ENCODE data around the gene PSAP.

PSAP gene

DNA sequence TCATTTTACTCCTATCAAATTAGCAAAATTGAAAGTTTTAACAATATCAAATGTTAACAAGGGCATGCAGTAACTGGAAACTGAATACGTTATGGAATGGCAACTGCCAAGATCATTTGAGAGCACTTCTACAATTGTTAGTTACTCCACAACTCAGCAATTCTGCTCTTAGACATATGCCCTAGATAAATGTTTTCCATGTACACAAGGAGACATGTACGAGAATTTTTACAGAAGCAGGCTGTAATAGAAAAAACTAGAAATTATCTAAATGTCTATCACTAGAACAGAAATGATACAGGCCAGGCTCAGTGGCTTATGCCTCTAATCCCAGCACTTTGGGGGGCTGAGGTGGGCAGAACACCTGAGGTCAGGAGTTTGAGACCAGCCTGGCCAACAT, 7.0 kb downstream of the PSAP start:
- DNase-seq: no peak

DNA sequence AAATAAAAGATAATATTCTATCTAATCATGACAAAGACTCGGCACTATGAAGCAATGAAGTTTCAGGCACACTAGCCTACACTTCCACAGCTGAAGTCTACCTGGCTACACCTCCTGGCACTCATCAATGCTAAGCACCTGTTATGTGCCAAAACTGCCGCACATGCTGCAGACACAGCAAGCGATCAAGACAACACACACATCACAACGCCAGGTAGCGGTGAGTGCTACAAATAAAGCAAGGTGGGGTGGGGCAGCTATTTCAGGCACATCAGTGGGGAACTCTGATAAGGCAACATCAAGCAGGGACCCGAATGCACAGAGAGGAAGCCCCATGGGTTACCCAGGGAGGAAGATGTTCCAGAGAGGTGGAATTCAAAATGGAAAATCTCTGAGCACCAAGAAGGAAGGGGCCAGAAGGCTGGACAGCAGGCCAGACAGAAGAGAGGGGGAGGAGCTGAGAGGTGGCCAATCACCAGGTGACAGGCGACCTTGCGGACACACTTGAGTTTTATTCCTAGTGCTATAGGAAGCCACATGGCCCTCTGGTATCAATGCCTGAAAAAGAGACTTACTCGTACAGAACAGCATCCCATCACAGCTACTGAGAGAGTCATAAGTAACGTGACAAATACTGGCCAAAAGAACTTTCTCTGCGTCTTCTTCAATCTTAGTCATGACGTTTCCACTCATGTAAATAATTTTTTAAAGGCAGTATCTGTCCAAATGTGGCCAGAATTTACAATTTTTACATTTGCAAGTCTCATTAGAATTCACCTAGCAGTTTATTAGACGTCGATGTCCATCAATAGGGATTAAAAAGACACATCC, 8.0 kb downstream of the PSAP start:
- no peak for DNase-seq

GRCh38 chr10:71842422-71842821, 8.6 kb downstream of the PSAP start:
- DNase-seq: no peak

DNA sequence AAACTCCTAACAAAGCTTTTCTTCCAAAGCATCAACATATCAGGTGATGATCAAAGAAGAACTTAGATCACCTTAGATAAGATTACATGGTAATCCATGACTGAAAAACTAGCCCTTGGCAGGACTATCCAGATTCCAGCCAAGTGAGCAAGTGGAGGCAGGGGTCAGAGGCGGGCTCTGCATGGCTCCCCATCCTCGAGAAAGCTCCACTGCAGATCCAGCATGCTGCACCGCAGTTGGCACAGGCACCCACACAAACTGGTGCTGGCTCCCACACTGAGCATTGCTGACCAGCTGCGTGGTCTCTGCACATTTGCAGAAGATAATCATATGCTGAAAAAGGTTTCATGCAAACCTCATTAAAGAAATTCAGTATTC, 10.1 kb downstream of the PSAP start:
- DNase-seq: no peak

GRCh38 chr10:71840177-71840957, 10.7 kb downstream of the PSAP start:
- DNase-seq: no peak

GRCh38 chr10:71838264-71839211, 12.5 kb downstream of the PSAP start:
- peak; percentile 41 for DNase-seq

- DNase-seq: peak; percentile 39
Measured at GRCh38 chr10:71837098-71837827, 13.8 kb downstream of the PSAP start.

DNA sequence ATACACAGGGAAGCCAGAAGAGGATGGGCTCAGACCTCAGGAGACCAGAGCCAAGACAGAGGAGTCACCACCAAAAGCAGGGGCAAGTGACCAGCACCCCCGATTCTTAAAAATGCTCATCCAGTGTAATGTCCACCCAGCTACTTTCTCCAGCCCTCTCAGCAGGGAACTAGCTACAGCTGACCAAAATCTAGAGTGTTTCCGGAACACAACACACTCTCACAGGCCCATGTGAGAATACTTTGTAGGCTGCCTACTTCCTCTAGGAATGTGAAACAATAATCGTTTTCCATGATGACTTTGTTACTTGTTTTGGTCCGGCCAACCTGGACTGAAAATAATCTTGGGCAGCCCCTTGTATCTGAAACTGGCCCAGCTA, 14.5 kb downstream of the PSAP start:
- peak; percentile 53 for DNase-seq

DNA sequence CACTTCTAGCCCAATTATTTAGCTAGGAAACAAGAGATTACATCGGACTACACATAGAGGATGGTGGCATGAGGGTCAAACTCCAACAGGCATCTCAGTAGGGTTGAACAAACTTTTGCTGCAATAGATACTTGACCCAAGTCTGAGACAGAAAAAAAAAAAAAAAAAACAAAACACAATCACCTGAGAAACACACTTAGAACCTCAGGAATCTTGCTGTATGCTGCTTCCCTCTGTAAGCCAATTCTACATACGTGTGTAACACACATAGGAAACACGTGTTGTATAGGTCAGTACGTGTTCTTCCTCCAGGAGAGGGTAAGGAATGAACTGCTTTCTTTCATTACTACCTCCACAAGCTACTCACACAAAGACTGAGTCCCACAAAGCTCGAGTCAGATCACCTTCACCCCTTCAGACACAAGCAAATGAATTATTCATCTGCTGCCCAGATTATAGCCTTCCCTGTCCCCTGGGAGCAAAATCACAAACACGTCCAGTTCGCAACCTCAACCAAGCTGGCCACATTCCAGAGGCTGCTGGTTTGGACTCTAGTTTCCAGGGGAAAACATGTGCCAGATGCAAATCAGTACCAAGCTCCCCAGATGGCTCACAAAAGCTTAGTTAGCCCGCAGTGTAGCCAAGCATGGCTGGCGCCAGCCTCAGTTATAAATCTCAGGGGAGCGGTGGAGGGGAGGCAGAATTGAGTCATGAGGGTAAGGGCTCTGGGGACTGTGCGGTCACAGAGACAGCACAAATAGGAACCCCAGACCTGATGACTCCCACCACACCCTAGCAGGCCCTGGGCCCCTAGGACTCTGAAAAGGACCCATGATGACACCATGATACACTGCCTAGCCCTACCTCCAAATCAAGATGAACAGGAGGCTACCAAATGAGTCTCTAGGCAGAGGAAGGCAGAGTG, 15.1 kb downstream of the PSAP start:
- no peak for DNase-seq

DNA sequence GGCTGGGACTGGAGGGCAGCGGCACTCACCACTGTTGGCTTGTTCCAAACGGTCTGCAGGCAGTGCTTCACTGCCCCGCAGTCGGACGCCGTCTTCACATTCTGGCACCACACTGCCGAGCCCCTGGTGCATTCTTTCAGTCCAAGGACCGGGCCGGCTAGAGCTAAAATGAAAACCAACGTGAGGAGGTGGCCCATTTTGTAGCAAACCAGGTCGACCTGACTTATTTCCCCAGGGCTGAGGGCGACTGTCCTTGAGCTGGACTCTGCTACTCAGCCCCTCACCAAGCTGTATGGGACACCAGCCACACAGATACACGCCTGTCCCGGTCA, 16.7 kb downstream of the PSAP start:
- DNase-seq: no peak

DNA sequence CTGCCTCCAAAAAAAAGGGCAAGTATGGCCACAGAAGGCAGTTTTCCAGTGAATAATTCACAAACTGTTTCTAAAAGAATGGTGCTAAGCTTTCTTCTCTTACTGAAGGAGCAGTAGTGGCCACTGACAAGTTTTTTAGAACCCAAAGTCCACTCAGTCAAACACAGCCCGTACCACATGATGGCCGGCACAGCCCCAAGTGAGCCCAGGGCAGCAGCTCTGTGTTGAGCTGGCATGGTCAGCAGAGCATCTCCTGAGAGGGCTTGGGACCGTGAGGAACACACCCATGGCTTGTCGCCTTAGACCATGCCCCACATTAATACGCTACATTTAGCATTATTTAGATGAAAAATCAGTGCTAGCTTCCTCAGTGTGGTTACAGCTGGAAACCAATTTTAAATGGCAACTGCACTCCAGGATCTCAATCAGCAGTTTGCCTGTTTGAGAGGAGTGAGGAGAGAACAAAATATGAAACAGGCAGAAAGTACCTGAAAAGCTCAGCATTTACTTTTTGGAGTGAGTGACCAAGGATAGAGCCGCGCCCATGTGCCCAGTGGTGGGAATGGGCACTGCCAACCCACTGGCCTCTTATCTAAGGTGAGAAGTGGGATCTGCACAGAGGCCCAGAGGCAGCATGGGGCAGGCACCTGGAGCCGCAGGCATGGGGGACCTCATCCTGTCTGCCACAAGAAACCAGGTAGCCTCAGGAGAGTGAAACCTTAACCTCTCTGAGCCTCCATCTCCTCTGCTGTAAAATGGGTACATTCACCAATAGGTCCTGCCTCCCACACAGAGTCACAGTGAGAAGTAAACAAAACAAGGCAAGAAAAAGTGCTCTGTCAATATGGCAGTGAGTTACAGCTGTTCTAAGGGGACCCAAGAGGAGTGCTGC, 17.4 kb downstream of the PSAP start:
- DNase-seq: no peak

DNA sequence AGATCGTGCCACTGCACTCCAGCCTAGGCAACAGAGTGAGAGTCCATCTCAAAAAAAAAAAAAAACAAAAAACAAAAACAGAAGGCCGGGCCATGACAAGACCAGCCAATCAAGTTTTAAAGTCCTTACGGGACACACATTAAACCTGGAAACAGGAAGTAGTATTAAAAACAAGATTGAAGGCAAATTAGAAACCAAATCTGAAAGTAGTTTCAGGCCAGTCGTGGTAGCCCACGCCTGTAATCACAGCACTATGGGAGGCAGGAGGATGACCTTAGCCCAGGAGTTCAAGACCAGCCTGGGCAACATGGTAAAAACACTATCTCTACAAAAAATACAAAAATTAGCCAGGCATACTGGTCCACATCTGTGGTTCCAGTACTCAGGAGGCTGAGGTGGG, 18.1 kb downstream of the PSAP start:
- DNase-seq: peak; percentile 81

DNA sequence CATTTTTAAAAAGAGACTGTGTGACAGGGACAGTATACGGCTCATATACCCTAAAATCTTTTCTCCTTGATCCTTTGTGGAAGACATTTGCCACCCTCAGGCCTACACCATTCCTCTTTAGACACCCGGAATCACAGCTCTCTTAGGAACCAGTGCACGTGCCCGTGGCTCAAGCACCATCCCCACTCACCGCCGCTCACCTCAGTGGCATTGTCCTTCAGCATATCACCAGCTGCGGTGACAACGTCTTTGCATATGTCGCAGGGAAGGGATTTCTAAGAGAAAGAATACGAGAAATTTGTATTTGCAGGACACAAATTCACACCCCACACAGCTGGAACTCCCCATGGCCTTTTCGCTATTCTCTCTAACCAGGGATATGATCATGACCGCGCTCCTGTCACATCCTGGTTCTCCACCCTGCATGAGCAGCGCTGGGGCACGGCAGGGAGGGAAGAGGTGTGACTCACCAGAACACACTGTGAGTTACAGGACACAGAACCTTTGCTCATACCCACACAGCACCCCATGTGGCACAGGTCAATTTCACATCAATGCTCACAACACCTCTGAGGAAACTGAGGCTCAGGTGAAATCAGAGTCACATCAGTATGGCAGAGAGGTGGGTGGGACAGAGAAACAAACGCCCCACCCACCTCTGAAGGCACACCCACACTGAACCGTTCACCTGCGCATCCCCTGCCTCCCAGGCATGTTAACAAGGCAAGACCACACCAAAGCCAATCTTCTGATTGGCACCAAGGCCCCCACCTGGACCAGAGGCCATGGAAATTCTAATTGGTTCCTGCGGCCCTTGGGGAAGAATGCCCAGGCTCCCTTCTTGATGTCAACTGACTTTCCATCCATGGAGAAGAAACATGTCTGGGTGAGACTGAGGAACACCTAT, 19.2 kb downstream of the PSAP start:
- peak; percentile 62 for DNase-seq

GRCh38 chr10:71830726-71831125, 20.3 kb downstream of the PSAP start:
- no peak for DNase-seq

DNA sequence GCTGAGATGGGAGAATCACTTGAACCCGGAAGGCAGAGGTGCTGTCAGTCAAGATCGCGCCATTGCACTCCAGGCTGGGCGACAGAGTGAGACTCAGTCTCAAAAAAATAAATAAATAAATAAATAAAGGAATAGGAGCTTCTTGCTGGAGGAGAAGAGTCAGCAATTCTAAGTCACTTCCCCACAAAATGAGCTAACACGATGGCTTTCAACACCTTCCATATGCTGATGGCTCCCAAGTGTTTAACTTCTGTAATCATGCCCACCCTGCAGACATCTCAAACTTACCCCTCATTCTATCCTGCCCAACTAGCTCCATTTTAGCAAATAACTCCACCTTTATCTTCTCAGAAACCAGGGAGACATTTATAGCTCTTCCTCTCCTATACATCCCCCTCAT, 21.2 kb downstream of the PSAP start:
- no peak for DNase-seq

- peak; percentile 96 for DNase-seq
Measured at GRCh38 chr10:71829171-71829570, 21.9 kb downstream of the PSAP start.

- no peak for DNase-seq
Measured at GRCh38 chr10:71828702-71829101, 22.3 kb downstream of the PSAP start.

DNA sequence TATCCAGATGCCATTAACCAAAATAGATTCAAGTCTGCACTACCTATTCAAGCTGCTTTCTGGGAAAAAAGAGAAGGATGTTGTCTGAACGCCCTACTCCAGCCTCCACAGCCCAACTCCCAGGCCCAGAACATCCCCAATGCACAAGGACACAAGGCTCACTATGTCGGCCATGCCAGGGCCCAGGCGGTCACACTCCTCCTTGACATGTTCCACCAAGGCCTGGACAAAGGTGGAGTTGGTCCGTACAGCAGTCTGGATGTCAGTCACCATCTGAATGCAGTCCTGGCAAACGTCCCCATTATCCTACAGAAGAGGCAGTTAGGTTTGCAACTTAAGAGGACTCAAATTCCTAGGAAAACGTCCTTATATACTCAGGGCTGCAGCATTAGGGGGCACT, 23.2 kb downstream of the PSAP start:
- no peak for DNase-seq

- no peak for DNase-seq
Measured at GRCh38 chr10:71825217-71825616, 25.8 kb downstream of the PSAP start.
